ENCODE data around the gene APH1A.
"Not testable (repeated sequence)": the region's sequence is repeated elsewhere in the genome, so short reads cannot be mapped to it uniquely, and the experiment has no call there.

APH1A gene

DNA sequence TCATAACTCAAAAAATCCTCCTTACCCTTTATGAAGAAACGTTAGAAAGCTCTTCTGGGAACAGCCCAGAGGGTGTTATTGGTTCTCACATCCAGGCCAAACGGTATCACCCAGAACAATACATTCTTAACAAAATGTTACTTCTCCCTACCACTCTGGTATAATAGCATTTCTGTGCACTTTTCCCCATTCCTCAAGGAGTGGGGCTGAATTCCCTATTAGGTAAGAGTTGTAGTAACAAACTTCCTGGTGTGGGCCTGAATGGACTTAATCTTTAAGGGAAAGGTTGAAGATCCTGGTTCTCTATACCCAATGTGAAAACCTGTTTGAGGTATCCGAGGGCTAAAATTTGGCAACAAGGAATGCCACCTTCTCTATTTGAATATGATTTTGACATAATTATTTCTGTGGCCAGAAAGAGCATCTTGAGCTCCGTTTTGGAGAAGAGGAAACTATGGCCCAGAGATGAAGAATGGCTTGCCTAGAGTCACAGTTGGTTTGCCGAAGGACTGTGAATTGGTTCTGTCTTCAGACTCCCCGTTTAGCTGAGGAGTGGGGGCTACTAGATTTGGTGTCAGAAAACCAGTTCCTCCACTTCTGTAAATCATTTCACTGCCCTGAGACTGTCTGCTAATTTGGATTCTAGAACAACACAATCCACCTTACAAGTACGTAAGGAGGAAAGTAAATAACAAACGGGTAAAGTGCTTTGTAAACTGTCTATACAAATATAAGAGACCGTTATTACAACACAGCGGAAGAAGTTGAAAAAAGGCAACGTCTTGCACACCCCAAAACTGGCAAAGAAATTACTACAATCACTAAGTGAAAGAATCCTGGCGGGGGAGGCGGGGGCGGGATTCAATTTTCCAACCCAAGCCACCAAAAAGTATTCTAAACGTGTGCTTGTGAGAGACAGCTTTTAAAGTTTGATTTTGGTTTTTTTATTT lies 35.2 kb downstream of the APH1A start:
- DNase-seq, result peak; percentile 35

DNA sequence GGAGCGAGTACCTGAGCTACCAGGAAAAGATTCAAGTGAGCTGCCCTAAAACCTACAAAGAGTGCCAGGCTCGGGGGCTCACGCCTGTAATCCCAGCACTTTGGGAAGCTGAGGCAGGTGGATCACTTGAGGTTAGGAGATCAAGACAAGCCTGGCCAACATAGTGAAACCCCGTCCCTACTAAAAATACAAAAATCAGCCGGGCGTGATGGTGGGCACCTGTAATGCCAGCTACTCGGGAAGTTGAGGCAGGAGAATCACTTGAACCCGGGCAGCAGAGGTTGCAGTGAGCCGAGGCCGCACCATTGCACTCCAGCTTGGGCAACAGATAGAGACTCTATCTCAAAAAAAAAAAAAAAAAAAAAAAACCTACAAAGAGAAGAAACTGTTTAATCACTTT lies 35.9 kb downstream of the APH1A start:
- not testable (repeated sequence) for DNase-seq

- not testable (repeated sequence) for DNase-seq
Measured at GRCh38 chr1:150228246-150228645, 40.6 kb downstream of the APH1A start.

DNA sequence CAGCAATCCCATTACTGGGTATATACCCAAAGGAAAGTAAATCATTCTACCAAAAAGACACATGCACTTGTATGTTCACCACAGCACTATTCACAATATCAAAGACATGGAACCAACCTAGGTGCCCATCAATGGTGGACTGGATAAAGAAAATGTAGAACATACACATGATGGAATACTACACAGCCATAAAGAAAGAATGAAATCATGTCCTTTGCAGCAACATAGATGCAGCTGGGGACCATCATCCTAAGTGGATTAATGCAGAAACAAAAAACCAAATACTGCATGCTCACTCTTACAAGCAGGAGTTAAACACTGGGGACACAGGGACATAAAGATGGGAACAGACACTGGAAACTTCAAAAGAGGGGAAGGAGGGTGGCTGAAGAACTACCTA lies 41.6 kb downstream of the APH1A start:
- no peak for DNase-seq

GRCh38 chr1:150226486-150226885 lies 42.3 kb downstream of the APH1A start:
- DNase-seq, result no peak

DNA sequence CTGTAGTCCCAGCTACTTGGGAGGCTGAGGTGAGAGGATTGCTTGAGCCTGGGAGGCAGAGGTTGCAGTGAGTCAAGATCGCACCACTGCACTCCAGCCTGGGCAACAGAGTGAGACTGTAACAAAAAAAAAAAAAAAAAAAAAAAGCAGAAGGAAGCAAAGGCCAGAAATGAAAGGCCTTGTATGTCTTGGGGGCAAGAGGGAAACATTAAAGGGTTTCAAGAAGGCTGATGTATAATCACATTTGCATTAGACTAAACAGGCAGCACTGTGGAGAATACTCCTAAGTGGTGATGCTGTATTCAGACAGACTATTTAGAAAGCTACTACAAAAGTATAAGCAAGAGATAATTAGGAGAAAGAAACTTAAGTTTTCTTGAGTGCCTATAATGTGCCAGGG lies 43.3 kb downstream of the APH1A start:
- DNase-seq, result no peak

GRCh38 chr1:150224983-150225382 lies 43.8 kb downstream of the APH1A start:
- no peak for DNase-seq

DNA sequence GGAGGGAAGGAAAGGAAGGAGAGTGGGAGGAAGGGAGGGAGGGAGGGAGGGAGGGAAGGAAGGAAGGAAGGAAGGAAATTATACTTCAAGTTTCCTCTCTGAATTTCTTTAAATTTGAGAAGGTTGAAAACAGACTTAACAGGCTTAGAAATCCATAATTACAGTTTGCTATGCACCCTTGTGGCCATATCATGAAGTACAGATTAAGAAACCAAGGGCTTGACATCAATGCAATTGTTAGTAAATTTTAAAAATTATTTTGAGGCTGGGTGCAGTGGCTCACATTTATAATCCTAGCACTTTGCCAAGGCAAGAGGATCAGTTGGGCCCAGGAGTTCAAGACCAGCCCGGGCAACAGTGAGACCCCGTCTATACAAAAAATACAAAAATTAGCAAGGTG lies 47.3 kb downstream of the APH1A start:
- DNase-seq, result peak; percentile 52

DNA sequence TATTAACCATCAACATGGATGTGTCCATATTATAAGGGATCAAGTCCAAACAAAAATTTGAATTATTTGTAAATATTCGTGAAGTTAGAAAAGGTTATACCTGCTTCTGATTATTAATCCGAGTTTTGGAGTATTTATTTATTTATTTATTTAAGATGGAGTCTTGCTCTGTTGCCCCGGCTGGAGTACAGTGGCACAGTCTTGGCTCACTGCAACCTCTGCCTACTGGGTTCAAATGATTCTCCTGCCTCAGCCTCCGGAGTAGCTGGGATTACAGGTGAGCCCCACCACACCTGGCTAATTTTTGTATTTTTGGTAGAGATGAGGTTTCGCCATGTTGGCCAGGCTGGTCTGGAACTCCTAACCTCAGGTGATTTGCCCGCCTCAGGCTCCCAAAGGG lies 53.0 kb downstream of the APH1A start:
- not testable (repeated sequence) for DNase-seq
